ENCODE data around the gene MAML3. TPM values are rescaled to one million over a fixed set of nuclear protein-coding genes. Genes with fewer than 3 reads are reported as not detected.
A peak's percentile ranks its signal among the peaks of the same experiment; 100 is the strongest.

Gene MAML3
- total and polyA plus RNA-seq, 9 donors, result 11.1 to 23.8 (median 14.9) TPM

DNA sequence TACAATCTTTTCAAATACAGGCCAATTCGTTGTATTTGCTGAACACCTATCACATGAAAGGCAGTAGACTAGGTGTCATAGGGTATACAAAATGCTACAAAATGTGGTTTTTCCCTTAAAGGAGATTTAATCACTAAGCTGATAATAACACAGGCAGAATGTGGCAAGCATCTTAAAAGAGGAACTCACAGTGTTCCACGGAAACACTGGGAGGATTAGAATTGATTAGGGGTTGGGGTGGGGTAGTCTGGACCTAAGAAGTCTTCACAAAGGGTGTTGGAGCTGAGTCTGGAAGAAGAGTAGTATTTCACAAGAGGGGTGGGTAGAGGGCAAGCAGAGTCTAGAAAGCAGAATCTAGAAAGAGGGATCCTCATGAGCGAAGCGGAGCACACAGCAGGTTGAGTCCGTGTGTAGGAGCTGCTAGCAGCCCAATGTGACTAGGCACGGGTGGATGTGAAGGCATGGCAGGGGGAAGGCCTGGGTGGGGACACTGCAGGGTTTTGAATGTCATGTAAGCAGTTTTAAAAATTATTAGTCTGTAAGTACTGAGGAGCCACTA lies 364.8 kb downstream of the MAML3 start:
- Histone ChIP-seq H3K27ac (no peak overlapping the region), H3K4me1 (ENCODE audit: insufficient read depth) (peaks cover under 1% of the 10 kb centered on the region), H3K36me3 (no peaks in the 10 kb centered on the region), H3K4me3 (no peak overlapping the region), H3K9me3 (no peaks in the 10 kb centered on the region), H3K27me3 (no peaks in the 10 kb centered on the region)
- TF ChIP-seq POLR2A (IDR thresholded peaks at IDR 0.05), result no peak
- TF ChIP-seq, protein P1, sequence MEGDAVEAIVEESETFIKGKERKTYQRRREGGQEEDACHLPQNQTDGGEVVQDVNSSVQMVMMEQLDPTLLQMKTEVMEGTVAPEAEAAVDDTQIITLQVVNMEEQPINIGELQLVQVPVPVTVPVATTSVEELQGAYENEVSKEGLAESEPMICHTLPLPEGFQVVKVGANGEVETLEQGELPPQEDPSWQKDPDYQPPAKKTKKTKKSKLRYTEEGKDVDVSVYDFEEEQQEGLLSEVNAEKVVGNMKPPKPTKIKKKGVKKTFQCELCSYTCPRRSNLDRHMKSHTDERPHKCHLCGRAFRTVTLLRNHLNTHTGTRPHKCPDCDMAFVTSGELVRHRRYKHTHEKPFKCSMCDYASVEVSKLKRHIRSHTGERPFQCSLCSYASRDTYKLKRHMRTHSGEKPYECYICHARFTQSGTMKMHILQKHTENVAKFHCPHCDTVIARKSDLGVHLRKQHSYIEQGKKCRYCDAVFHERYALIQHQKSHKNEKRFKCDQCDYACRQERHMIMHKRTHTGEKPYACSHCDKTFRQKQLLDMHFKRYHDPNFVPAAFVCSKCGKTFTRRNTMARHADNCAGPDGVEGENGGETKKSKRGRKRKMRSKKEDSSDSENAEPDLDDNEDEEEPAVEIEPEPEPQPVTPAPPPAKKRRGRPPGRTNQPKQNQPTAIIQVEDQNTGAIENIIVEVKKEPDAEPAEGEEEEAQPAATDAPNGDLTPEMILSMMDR (IDR thresholded peaks at IDR 0.05), result no peak
- TF ChIP-seq EP300 (IDR thresholded peaks at IDR 0.05), result no peak
- WGBS, 3 donors, result 94 to 96% (median 96%) methylated on average over 6 of the region's 6 CpGs
- no peak for DNase-seq
- intact Hi-C loops (cut with DNase I), result no loop called here

DNA sequence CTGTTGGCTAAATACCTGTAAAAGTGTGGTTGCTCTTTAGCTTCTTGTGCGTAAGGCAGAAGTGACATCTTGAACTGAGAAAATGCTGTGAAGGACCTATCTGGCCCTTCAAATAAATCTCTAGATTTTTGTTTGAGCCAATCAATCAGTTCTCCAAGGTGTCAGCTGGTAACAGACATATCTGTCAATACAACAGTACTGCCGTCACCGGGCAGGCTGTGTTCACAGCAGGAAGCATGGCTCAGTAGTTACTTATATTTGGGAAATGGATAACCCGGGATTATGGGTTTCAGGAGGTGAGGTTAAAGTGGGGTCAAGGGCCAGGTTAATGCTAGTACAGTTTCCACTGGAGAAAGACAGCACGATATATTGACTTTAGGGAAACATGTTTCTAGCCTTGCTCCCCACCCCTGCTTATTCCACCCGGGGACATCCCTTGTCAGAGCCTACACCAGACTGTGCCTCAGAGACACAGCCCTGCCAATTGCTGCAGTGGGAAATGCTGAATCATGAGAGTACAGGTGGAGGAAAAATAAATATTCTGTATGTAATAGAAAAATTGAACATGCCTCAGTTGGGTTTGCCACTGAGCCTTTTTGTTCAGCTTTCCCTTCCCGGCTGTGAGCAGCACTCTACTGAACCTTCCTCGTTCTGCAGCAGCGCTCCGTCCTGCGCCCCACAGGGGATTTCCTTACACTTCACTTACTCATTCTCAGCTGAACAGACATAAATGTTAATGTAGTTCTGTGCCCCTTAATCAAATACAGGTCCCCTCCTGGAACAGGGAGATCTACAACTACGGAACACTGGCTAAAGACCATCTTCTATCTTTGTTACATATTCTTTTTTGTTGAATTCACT lies 367.3 kb downstream of the MAML3 start:
- TF ChIP-seq POLR2A (IDR thresholded peaks at IDR 0.05), result no peak
- TF ChIP-seq EP300 (IDR thresholded peaks at IDR 0.05), result no peak
- H3K27ac ChIP-seq, result no peak overlapping the region
- H3K4me3 ChIP-seq, result no peak overlapping the region
- H3K27me3 ChIP-seq, result no peaks in the 10 kb centered on the region
- H3K9me3 ChIP-seq, result no peaks in the 10 kb centered on the region
- 93 to 96% (median 96%) methylated on average over 12 of the region's 12 CpGs for WGBS, 3 donors
- intact Hi-C loops (cut with DNase I), result no loop called here
- no peaks in the 10 kb centered on the region for H3K4me1 ChIP-seq (ENCODE audit: insufficient read depth)
- DNase-seq, result no peak
- H3K36me3 ChIP-seq, result no peaks in the 10 kb centered on the region

DNA sequence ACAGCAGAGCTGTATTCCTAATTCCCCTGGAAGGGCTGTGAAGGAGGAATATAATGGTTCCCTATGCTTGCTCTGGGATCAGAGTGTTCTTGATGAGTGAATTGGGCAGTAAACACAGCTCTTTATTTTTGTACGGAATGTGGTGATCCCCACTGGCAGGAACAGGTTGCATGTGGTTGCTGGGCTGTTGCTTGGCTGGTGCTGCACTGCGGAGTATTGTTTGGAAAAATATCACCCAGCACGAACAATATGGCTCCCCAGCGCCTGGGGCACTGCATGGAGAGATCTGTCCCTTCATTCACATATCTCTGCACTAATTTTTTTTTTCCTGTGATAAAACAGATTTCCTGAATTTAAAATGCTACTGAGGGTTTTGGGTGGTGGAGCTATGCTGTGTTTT lies 368.6 kb downstream of the MAML3 start:
- Histone ChIP-seq H3K36me3 (no peaks in the 10 kb centered on the region), H3K9me3 (no peaks in the 10 kb centered on the region), H3K27me3 (no peaks in the 10 kb centered on the region), H3K4me3 (no peak overlapping the region), H3K27ac (no peak overlapping the region), H3K4me1 (ENCODE audit: insufficient read depth) (no peaks in the 10 kb centered on the region)
- no peak for DNase-seq
- TF ChIP-seq POLR2A (IDR thresholded peaks at IDR 0.05) (no peak), EP300 (IDR thresholded peaks at IDR 0.05) (no peak)
- TF ChIP-seq, protein P1 (IDR thresholded peaks at IDR 0.05), result no peak
- WGBS, 3 donors, result 91 to 96% (median 93%) methylated on average over 4 of the region's 4 CpGs
- intact Hi-C loops (cut with DNase I), result no loop called here

DNA sequence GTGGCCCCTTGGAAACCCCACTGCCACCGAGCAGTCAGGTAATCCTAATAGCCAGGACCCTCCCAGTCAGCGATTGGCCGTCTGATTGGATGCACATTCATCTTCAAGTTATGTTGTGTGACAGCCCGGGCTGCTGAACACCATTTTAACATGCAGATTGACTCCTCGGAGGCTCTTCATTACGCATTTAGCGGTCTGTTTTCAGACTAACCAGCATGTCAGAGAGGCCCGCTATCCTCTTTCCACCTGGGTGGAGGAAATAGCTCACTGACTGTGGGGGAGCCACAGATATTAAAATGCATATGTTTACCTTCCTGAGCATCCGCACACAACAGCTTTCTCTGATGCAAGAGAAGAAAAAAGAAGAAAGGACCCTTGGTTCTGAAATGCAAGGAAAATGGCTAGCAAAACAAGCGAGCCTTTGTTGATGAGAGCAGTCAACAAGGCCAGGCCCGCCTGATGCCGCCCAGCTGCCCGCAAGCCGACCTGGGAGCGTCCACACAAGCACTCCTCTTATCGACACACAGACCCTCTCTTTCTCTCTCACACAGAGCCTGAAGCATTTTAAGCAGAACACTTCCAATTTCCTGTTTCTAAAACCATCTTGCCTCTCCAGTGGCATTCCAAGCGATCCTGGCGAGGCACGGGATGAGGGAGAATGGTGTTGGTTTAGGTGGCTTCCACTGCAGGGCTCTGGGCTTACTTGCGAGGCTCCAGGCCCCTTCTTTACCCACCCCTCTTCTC lies 370.1 kb downstream of the MAML3 start:
- Histone ChIP-seq H3K36me3 (no peaks in the 10 kb centered on the region), H3K27ac (peak overlapping the region in 1 of 2 donors; percentile 14), H3K9me3 (no peaks in the 10 kb centered on the region), H3K4me1 (ENCODE audit: insufficient read depth) (no peaks in the 10 kb centered on the region), H3K27me3 (no peaks in the 10 kb centered on the region), H3K4me3 (no peak overlapping the region)
- DNase-seq, result no peak
- intact Hi-C loops (cut with DNase I), result no loop called here
- TF ChIP-seq EP300 (IDR thresholded peaks at IDR 0.05) (no peak), POLR2A (IDR thresholded peaks at IDR 0.05) (no peak)
- TF ChIP-seq, protein P1 (IDR thresholded peaks at IDR 0.05), result no peak
- 64 to 88% (median 69%) methylated on average over 20 of the region's 20 CpGs for WGBS, 3 donors
